DOHH2 (cell line): Measurements from ENCODE around the gene UNC93B1.

Experiments
- H3F3A ChIP-seq: fragments of 200-600 bp; sonication (generic), shearing (Covaris generic); 2 replicates; pipeline ENCODE4 v1.6.0; 2016; ENCODE audit warnings: antibody characterized with exemption, mild to moderate bottlenecking; ENCODE audit not compliant: control insufficient read depth, insufficient read depth
- H3K27ac ChIP-seq: fragments of 200-600 bp; sonication (generic); 2 replicates; pipeline ENCODE4 v1.5.1; 2014; ENCODE audit warnings: low read depth, mild to moderate bottlenecking, low read length, moderate library complexity
- H3K27me3 ChIP-seq: fragments of 200-600 bp; sonication (generic); 2 replicates; pipeline ENCODE4 v1.6.1; 2014; ENCODE audit warnings: mild to moderate bottlenecking, low read length, mixed read lengths; ENCODE audit not compliant: control insufficient read depth
- H3K36me3 ChIP-seq: fragments of 200-600 bp; sonication (generic); 2 replicates; pipeline ENCODE4 v1.6.1; 2014; ENCODE audit warnings: mild to moderate bottlenecking, low read length, moderate library complexity, mixed read lengths; ENCODE audit not compliant: control insufficient read depth
- H3K4me1 ChIP-seq: fragments of 200-600 bp; sonication (generic); 2 replicates; pipeline ENCODE4 v1.6.1; 2014; ENCODE audit warnings: mild to moderate bottlenecking, low read length, mixed read lengths; ENCODE audit not compliant: control insufficient read depth
- H3K4me2 ChIP-seq: fragments of 200-600 bp; sonication (generic); 2 replicates; pipeline ENCODE4 v1.6.0; 2014; ENCODE audit warnings: mild to moderate bottlenecking, low read length, moderate library complexity
- H3K4me3 ChIP-seq: fragments of 200-600 bp; sonication (generic); 2 replicates; pipeline ENCODE4 v1.5.1; 2014; ENCODE audit warnings: mild to moderate bottlenecking, low read length, mixed read lengths
- H3K79me2 ChIP-seq: fragments of 200-600 bp; sonication (generic); 2 replicates; pipeline ENCODE4 v1.6.1; 2014; ENCODE audit warnings: mild to moderate bottlenecking, low read length, mixed read lengths; ENCODE audit not compliant: control insufficient read depth
- H3K9me2 ChIP-seq: fragments of 200-600 bp; sonication (generic); replicated peaks from 2 replicates; pipeline ENCODE4 v1.6.1; 2014; ENCODE audit warnings: mild to moderate bottlenecking, low read length, mixed read lengths; ENCODE audit not compliant: control insufficient read depth
- H3K9me3 ChIP-seq: fragments of 200-600 bp; sonication (generic); 2 replicates; pipeline ENCODE4 v1.6.1; 2014; ENCODE audit warnings: antibody characterized with exemption, low read length, mixed read lengths; ENCODE audit not compliant: control insufficient read depth, insufficient read depth
- H4K20me1 ChIP-seq: fragments of 200-600 bp; sonication (generic); 2 replicates; pipeline ENCODE4 v1.6.0; 2014; ENCODE audit warnings: low read depth, mild to moderate bottlenecking, antibody characterized with exemption, low read length, moderate library complexity; ENCODE audit not compliant: control insufficient read depth, insufficient read depth
- CTCF ChIP-seq: fragments of 200-600 bp; sonication (generic); IDR thresholded peaks from one replicate; pipeline ENCODE4 v1.5.1; 2014; ENCODE audit warnings: antibody characterized with exemption, mild to moderate bottlenecking, low read depth, low read length; ENCODE audit not compliant: poor library complexity, severe bottlenecking
- EZH2phosphoT487 ChIP-seq: fragments of 200-600 bp; sonication (generic); IDR thresholded peaks from 2 replicates; pipeline ENCODE4 v1.6.1; 2017; ENCODE audit warnings: borderline replicate concordance, mild to moderate bottlenecking, antibody characterized with exemption, low read length, moderate library complexity, mixed read lengths

The UNC93B1 gene

GRCh38 chr11:68012843-68013610, 9.1 kb upstream of the UNC93B1 start:
- Histone ChIP-seq H3K4me1 (peaks cover 23% of the 10 kb centered on the region), H3F3A (0 out of 2 replicates have a peak, but pooled peaks cover 3% of the 10 kb centered on the region), H4K20me1 (no peaks in the 10 kb centered on the region), H3K36me3 (no peaks in the 10 kb centered on the region), H3K4me2 (no peak overlapping the region), H3K9me3 (no peaks in the 10 kb centered on the region), H3K4me3 (no peak overlapping the region), H3K27ac (no peak overlapping the region), H3K9me2 (no peaks in the 10 kb centered on the region), H3K27me3 (no peaks in the 10 kb centered on the region), H3K79me2 (no peaks in the 10 kb centered on the region)
- no peak for TF ChIP-seq EZH2phosphoT487
- TF ChIP-seq CTCF: no peak

DNA sequence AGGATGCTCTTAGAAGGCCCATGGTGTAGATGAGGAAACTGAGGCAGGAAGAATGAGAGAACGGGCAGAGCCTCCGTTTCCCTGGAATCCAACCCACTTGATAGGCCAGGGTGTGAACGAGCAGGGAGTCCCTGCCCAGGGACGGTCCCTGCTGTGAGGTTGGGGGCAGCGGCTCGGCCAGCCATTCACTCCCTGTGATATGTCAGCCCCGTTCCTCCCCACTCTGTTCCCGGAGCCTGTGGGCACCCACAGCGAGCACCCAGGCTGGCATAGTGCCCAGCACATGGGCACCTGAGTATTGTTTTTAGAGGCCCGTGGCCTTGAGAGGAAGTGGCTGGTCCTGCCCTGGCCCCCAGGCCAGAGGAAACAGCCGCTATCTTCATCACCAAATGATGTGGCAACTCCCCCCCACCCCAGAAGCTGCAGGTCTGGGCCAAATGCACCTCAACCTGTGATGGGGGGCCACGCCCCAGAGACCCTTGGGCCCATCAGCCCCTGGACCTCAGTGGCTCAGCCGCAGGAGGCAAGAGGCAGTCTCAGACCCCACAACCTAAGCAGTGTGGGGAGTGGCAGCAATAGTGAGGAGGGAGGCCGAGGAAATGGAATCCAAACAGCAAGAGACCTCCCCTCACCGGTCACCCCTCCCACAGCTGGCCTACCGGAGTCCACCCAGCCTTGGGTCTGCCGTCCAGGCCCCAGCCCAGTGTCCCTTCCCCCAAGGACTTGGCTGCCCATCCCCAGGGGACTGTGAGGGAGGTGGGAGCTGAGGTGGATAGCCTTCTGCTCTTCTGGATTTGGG, 8.3 kb upstream of the UNC93B1 start:
- Histone ChIP-seq H3K36me3 (no peaks in the 10 kb centered on the region), H4K20me1 (no peaks in the 10 kb centered on the region), H3K27ac (no peak overlapping the region), H3K27me3 (no peaks in the 10 kb centered on the region), H3K4me2 (no peak overlapping the region), H3K4me3 (no peak overlapping the region), H3K79me2 (no peaks in the 10 kb centered on the region), H3F3A (0 out of 2 replicates have a peak, but pooled peaks cover 3% of the 10 kb centered on the region), H3K9me2 (no peaks in the 10 kb centered on the region), H3K4me1 (peaks cover 28% of the 10 kb centered on the region), H3K9me3 (no peaks in the 10 kb centered on the region)
- TF ChIP-seq EZH2phosphoT487 (no peak), CTCF (no peak)

- H3K9me2 ChIP-seq: no peaks in the 10 kb centered on the region
Measured at GRCh38 chr11:68011051-68011943, 7.4 kb upstream of the UNC93B1 start.

More at GRCh38 chr11:68011051-68011943, 7.4 kb upstream of the UNC93B1 start:
- no peaks in the 10 kb centered on the region for H3K27me3 ChIP-seq
- no peaks in the 10 kb centered on the region for H4K20me1 ChIP-seq
- peaks cover 30% of the 10 kb centered on the region for H3K4me1 ChIP-seq
- no peaks in the 10 kb centered on the region for H3K9me3 ChIP-seq
- 0 out of 2 replicates have a peak, but pooled peaks cover 3% of the 10 kb centered on the region for H3F3A ChIP-seq
- no peak overlapping the region for H3K4me3 ChIP-seq
- no peaks in the 10 kb centered on the region for H3K36me3 ChIP-seq
- no peak for TF ChIP-seq EZH2phosphoT487
- no peak for TF ChIP-seq CTCF
- no peak overlapping the region for H3K27ac ChIP-seq
- no peak overlapping the region for H3K4me2 ChIP-seq
- no peaks in the 10 kb centered on the region for H3K79me2 ChIP-seq
